WERI-Rb-1 (cell line): ENCODE results near the gene EGFR.

Source experiments
- DNase-seq: peaks from one replicate; pipeline ENCODE4 v3.0.0-alpha.2; 2020
- H3K27ac ChIP-seq: fragments of 250-450 bp; sonication (Bioruptor Pico); 2 replicates; pipeline ENCODE4 v1.5.1; 2020; ENCODE audit warnings: mild to moderate bottlenecking, moderate library complexity
- H3K27me3 ChIP-seq: fragments of 250-450 bp; sonication (Bioruptor Pico); 2 replicates; pipeline ENCODE4 v1.5.1; 2021; ENCODE audit warnings: mild to moderate bottlenecking, low read depth, moderate library complexity; ENCODE audit not compliant: insufficient read depth, severe bottlenecking
- H3K36me3 ChIP-seq: fragments of 250-450 bp; sonication (Bioruptor Pico); 2 replicates; pipeline ENCODE4 v1.5.1; 2020; ENCODE audit warnings: mild to moderate bottlenecking, moderate library complexity
- H3K4me3 ChIP-seq: 2 replicates; pipeline ENCODE4 v1.5.1; 2011; ENCODE audit warnings: low read depth, mild to moderate bottlenecking, control low read depth, low read length
- H3K9me3 ChIP-seq: fragments of 250-450 bp; sonication (Bioruptor Pico); 2 replicates; pipeline ENCODE4 v1.5.1; 2021; ENCODE audit warnings: mild to moderate bottlenecking, moderate library complexity; ENCODE audit not compliant: severe bottlenecking
- TF ChIP-seq, protein P1 (sequence below): IDR thresholded peaks from 2 replicates; pipeline ENCODE4 v1.5.1; 2011; ENCODE audit warnings: low read depth, mild to moderate bottlenecking, control low read depth, inconsistent platforms, low read length

The EGFR gene

DNA sequence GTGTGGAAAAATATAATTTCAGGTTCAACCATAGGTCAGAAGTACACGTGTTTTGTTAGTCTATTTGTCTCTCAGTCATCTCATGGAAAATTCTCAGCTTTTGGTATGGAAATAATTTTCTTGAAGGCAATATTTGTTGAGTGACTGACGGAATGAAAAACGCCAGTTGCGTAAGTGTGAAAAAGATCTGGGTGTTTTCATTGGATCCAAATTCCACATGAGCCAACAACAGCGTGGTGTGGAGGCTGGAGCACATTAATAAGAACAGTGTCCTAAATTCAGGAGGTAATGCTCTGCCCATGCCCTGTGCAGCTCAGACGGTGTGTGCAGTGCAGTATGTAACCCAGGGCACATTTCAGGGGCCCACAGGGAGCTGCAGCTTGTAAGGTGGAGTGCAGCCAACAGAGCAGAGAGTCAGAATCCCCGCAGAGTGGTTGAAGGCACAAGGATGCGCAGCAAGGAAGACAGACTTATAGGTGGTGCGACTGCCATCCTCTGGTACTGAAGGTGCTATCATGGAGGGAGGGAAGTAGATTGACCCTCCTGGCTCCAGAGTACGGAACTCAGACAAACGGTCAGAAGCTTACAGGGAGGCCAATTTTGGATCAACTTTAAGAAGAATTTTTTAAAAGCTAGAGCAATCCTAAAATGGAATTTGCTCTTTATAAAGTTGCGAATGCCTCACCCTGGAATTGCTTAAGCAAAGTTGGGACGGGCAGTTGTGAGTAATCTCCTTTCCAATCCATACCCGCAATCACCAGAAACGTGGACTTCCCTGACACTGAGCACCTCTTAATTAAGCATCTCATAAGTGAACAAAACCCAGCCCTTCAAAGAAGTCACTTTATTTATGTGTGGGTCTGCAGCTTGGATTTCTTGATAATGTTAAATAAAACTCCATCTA lies 38.0 kb downstream of the EGFR start:
- DNase-seq, result no peak
- Histone ChIP-seq H3K4me3 (no peak overlapping the region), H3K27me3 (peaks cover 6% of the 10 kb centered on the region), H3K27ac (no peak overlapping the region), H3K36me3 (no peaks in the 10 kb centered on the region), H3K9me3 (no peaks in the 10 kb centered on the region)
- TF ChIP-seq, protein P1, sequence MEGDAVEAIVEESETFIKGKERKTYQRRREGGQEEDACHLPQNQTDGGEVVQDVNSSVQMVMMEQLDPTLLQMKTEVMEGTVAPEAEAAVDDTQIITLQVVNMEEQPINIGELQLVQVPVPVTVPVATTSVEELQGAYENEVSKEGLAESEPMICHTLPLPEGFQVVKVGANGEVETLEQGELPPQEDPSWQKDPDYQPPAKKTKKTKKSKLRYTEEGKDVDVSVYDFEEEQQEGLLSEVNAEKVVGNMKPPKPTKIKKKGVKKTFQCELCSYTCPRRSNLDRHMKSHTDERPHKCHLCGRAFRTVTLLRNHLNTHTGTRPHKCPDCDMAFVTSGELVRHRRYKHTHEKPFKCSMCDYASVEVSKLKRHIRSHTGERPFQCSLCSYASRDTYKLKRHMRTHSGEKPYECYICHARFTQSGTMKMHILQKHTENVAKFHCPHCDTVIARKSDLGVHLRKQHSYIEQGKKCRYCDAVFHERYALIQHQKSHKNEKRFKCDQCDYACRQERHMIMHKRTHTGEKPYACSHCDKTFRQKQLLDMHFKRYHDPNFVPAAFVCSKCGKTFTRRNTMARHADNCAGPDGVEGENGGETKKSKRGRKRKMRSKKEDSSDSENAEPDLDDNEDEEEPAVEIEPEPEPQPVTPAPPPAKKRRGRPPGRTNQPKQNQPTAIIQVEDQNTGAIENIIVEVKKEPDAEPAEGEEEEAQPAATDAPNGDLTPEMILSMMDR, result no peak

DNA sequence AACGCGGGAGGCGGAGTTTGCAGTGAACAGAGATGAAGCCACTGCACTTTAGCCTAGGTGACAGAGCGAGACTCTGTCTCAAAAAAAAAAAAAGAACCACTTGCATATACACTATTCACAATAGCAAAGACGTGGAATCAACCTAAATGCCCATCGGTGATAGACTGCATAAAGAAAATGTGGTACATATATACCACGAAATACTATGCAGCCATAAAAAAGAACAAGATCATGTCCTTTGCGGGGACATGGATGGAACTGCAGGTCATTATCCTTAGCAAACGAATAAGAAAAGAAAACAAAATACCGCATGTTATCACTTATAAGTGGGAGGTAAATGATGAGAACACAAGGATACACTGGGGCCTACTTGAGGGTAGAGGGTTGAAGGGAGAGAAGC lies 39.5 kb downstream of the EGFR start:
- Histone ChIP-seq H3K9me3 (no peaks in the 10 kb centered on the region), H3K36me3 (no peaks in the 10 kb centered on the region), H3K4me3 (no peak overlapping the region), H3K27ac (no peak overlapping the region), H3K27me3 (peaks cover 6% of the 10 kb centered on the region)
- TF ChIP-seq, protein P1, result no peak
- no peak for DNase-seq

DNA sequence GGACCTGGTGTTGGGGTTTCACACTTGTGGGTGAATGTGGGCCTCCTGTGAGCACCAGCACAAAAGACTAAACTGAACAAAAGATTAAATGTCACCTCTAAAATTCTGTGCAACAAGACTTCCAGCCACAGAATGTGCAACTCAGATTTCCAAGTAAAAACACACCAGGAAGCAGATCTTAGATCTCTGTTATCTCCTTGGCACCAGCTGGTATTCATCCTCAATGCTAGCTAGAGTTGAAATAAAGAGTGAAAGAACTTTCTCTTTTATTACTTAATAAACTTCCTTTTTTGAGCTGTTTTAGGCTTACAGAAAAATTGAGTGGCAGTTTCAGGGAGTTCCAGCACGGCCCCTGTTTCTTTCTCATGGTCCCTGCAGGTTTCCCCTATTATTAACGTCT lies 40.2 kb downstream of the EGFR start:
- H3K36me3 ChIP-seq, result no peaks in the 10 kb centered on the region
- H3K27ac ChIP-seq, result no peak overlapping the region

DNA sequence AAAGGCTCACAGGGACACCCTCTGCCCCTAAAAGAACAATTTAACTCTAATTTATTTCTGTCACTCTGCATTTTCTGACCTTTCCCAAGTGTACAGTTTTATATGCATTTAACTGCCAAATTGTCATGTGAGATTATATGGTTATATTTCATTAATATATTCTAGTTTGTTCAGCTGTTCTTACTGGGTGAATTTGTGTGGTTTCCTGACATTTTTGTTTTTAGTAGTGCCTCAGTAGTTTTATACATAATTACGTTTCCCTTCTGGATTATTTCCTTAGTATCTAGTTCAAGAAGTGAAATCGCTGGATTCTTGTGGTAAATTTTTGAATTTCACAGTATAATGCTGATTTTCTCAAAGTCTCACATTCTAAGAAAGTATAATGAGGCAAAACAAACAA lies 41.3 kb downstream of the EGFR start:
- no peak for DNase-seq
- H3K27ac ChIP-seq, result no peak overlapping the region
- peaks cover 6% of the 10 kb centered on the region for H3K27me3 ChIP-seq
- no peaks in the 10 kb centered on the region for H3K9me3 ChIP-seq
- H3K4me3 ChIP-seq, result no peak overlapping the region
- TF ChIP-seq, protein P1, result no peak
- no peaks in the 10 kb centered on the region for H3K36me3 ChIP-seq

More for the DNA sequence above, 40.2 kb downstream of the EGFR start:
- Histone ChIP-seq H3K9me3 (no peaks in the 10 kb centered on the region), H3K4me3 (no peak overlapping the region), H3K27me3 (peaks cover 6% of the 10 kb centered on the region)
- TF ChIP-seq, protein P1, result no peak
- DNase-seq, result no peak

DNA sequence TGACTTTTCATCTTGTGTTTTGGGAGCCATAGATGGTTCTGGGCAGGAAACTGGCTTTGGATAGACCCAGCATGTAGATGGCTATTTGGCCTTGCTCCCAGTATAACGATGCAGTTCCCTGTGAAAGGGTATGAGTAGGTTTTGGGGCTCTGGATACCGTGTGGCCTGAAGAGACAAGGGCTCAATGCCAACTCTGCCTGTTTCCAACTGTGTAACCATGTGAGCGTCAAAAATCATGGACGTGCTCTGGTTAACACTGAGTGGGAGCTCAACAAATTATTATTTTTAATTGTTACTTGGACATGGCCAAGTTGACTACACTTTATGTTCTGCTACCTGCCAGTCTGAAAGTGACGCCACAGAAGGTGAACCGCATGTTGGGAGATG lies 41.8 kb downstream of the EGFR start:
- no peaks in the 10 kb centered on the region for H3K36me3 ChIP-seq
- no peaks in the 10 kb centered on the region for H3K9me3 ChIP-seq
- H3K27ac ChIP-seq, result no peak overlapping the region
- H3K4me3 ChIP-seq, result no peak overlapping the region
- no peak for DNase-seq
- TF ChIP-seq, protein P1, result no peak
- H3K27me3 ChIP-seq, result peaks cover 6% of the 10 kb centered on the region
